Measurements from ENCODE around the gene CES4A.

The CES4A gene

DNA sequence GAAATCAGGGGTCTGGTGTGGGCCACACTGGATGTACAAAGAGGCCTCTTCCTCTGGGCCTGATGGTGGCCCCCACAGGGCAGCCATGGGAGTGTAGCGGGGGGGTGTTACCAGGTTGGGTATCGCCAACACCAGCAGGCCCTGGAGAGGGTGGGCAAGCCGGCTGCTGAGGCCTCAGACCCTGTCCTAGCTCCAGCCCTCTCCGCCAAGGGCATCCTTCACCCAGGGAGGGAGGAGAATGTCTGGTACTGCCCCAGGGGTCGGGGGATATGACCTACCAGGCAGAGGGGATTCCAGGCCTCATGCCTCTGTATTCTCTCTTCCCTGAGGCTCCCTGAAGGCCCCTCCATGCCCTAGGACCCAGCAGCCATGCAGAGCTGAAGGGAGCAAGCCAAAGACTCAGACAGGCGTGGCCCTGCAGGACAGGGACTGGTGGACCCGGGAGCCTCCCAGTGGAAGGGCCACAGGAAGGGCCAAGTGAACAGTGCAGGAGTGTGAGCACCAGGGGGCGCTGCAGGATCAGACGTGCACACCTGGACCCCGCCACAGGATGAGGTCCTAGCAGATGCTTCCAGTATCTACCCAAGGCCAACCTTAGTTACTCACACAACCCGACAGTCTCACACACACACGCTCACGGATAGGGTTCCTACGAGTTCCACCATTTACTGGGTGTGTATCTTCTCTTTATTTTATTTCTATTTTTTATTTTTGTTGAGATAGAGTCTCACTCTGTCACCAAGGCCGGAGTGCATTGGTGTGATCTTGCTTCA is 10.9 kb upstream of the CES4A start (continued):
- TF ChIP-seq, protein P1, sequence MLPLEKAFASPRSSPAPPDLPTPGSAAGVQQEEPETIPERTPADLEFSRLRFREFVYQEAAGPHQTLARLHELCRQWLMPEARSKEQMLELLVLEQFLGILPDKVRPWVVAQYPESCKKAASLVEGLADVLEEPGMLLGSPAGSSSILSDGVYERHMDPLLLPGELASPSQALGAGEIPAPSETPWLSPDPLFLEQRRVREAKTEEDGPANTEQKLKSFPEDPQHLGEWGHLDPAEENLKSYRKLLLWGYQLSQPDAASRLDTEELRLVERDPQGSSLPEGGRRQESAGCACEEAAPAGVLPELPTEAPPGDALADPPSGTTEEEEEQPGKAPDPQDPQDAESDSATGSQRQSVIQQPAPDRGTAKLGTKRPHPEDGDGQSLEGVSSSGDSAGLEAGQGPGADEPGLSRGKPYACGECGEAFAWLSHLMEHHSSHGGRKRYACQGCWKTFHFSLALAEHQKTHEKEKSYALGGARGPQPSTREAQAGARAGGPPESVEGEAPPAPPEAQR (tag by site-specific recombination; IDR thresholded peaks at IDR 0.05): no peak
- TF ChIP-seq ZNF624 (tag by site-specific recombination; IDR thresholded peaks at IDR 0.05) (no peak), ZNF561 (tag by site-specific recombination; IDR thresholded peaks at IDR 0.05; ENCODE audit: borderline replicate concordance) (no peak)

DNA sequence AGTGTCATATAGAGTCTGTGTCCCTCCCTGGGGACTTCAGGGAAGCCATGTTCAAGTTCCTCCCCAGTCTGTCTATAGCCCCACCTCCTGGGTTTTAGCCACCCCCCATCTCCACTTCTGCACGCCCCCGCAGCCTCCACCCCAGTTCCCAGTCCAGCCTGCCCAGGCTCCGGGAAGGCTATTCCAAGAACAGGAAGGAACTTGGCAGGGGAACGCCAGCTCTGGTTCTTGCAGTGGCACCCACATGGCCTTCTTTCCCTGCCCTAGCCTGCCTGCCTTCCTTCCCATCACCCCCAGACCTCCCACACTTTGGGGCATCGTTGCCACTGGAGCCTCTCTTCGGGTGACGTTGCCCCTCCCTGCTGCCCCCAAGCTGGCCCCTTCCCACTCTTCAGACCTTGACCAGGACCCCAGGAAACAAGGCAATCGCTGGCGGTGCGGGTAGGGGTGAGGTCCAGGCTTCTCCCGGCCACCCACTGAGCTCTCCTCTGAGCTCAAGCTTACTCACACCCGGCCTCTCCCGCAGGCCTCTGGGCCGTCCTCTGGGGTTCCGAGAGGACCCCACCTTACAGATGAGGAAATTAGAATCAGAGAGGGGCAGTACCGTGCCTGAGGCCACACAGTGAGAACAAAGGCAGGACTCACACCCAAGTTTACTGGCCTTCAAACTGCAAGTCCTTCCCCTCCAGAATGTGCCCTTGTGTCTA is 9.2 kb upstream of the CES4A start:
- Histone ChIP-seq H3K36me3 (ENCODE audit: control insufficient read depth in 2 of 2, insufficient read depth in 1 of 2, low read length in 2 of 2) (no peaks in the 10 kb centered on the region), H3K27ac (ENCODE audit: extremely low read depth, low read depth, low read length) (no peak overlapping the region), H3K4me1 (ENCODE audit: control insufficient read depth, insufficient read depth, low read length) (no peaks in the 10 kb centered on the region), H3K4me3 (ENCODE audit: low read depth, low read length) (no peak overlapping the region), H3K9me3 (ENCODE audit: control insufficient read depth, insufficient read depth, low read depth, low read length) (no peaks in the 10 kb centered on the region)
- ChIA-PET POLR2A (no interaction called here), CTCF (interaction anchor here (0.6 to 2.6 kb wide), 15 partner anchors 14 to 535 kb away, joined by 3 to 16 read pairs (median 5); partner anchors contain the start of gene NOL3)
- TF ChIP-seq ZNF274 (IDR thresholded peaks at IDR 0.05; ENCODE audit: low read length) (no peak), ZNF274 (tag by site-specific recombination; IDR thresholded peaks at IDR 0.05; ENCODE audit: borderline replicate concordance) (no peak), ZNF2 (tag by site-specific recombination; IDR thresholded peaks at IDR 0.05) (no peak), EGR2 (tag by site-specific recombination; IDR thresholded peaks at IDR 0.05; ENCODE audit: low read depth) (peak; percentile 54), ZNF366 (tag by site-specific recombination; conservative IDR thresholded peaks at IDR 0.05) (no peak), ZNF561 (tag by site-specific recombination; IDR thresholded peaks at IDR 0.05; ENCODE audit: borderline replicate concordance) (no peak), ZSCAN16 (tag by site-specific recombination; IDR thresholded peaks at IDR 0.05) (no peak), ZFHX2 (tag by site-specific recombination; conservative IDR thresholded peaks at IDR 0.05) (peak; percentile 73)
- TF ChIP-seq, protein P2, sequence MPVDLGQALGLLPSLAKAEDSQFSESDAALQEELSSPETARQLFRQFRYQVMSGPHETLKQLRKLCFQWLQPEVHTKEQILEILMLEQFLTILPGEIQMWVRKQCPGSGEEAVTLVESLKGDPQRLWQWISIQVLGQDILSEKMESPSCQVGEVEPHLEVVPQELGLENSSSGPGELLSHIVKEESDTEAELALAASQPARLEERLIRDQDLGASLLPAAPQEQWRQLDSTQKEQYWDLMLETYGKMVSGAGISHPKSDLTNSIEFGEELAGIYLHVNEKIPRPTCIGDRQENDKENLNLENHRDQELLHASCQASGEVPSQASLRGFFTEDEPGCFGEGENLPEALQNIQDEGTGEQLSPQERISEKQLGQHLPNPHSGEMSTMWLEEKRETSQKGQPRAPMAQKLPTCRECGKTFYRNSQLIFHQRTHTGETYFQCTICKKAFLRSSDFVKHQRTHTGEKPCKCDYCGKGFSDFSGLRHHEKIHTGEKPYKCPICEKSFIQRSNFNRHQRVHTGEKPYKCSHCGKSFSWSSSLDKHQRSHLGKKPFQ (tag by site-specific recombination; IDR thresholded peaks at IDR 0.05): no peak
- TF ChIP-seq, protein P3, sequence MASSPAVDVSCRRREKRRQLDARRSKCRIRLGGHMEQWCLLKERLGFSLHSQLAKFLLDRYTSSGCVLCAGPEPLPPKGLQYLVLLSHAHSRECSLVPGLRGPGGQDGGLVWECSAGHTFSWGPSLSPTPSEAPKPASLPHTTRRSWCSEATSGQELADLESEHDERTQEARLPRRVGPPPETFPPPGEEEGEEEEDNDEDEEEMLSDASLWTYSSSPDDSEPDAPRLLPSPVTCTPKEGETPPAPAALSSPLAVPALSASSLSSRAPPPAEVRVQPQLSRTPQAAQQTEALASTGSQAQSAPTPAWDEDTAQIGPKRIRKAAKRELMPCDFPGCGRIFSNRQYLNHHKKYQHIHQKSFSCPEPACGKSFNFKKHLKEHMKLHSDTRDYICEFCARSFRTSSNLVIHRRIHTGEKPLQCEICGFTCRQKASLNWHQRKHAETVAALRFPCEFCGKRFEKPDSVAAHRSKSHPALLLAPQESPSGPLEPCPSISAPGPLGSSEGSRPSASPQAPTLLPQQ (tag by site-specific recombination; IDR thresholded peaks at IDR 0.05): no peak
- TF ChIP-seq, protein P1 (tag by site-specific recombination; IDR thresholded peaks at IDR 0.05): no peak
- TF ChIP-seq, protein P4, sequence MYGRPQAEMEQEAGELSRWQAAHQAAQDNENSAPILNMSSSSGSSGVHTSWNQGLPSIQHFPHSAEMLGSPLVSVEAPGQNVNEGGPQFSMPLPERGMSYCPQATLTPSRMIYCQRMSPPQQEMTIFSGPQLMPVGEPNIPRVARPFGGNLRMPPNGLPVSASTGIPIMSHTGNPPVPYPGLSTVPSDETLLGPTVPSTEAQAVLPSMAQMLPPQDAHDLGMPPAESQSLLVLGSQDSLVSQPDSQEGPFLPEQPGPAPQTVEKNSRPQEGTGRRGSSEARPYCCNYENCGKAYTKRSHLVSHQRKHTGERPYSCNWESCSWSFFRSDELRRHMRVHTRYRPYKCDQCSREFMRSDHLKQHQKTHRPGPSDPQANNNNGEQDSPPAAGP (tag by site-specific recombination; IDR thresholded peaks at IDR 0.05): no peak
- TF ChIP-seq, protein P5, sequence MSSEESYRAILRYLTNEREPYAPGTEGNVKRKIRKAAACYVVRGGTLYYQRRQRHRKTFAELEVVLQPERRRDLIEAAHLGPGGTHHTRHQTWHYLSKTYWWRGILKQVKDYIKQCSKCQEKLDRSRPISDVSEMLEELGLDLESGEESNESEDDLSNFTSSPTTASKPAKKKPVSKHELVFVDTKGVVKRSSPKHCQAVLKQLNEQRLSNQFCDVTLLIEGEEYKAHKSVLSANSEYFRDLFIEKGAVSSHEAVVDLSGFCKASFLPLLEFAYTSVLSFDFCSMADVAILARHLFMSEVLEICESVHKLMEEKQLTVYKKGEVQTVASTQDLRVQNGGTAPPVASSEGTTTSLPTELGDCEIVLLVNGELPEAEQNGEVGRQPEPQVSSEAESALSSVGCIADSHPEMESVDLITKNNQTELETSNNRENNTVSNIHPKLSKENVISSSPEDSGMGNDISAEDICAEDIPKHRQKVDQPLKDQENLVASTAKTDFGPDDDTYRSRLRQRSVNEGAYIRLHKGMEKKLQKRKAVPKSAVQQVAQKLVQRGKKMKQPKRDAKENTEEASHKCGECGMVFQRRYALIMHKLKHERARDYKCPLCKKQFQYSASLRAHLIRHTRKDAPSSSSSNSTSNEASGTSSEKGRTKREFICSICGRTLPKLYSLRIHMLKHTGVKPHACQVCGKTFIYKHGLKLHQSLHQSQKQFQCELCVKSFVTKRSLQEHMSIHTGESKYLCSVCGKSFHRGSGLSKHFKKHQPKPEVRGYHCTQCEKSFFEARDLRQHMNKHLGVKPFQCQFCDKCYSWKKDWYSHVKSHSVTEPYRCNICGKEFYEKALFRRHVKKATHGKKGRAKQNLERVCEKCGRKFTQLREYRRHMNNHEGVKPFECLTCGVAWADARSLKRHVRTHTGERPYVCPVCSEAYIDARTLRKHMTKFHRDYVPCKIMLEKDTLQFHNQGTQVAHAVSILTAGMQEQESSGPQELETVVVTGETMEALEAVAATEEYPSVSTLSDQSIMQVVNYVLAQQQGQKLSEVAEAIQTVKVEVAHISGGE (tag by site-specific recombination; conservative IDR thresholded peaks at IDR 0.05; ENCODE audit: low read depth): no peak

All from HEK293 (cell line).